Natural killer cell treated with Interleukin-12 subunit alpha and Interleukin-12 subunit beta and Interleukin-15 and Interleukin-18, amount 100 ng/mL, for 72 hours (primary cell): ENCODE results near the gene PHAF1. TPM values are rescaled to one million over a fixed set of nuclear protein-coding genes. Genes with fewer than 3 reads are reported as not detected.

Source experiments
- ATAC-seq, 2 donors: fragments of 150-1000 bp; cut with Tn5 transposase in 1 of 2; sonication (Bioruptor Pico), chemical (Tn5 transposase) in 1 of 2; 2 replicates each; pipeline ENCODE4 v1.10.0; 2021
- DNase-seq: peaks from one replicate; pipeline ENCODE4 v3.0.0; 2022; ENCODE audit warnings: low spot score
- H3K27ac Mint-ChIP-seq, 2 donors: 1 replicate in 1 of 2; 2 replicates in 1 of 2; pipeline ENCODE4 v1.8.0; 2022; ENCODE audit warnings: mixed read lengths in 2 of 2, mild to moderate bottlenecking in 1 of 2, moderate library complexity in 1 of 2
- H3K27me3 Mint-ChIP-seq, 2 donors: 1 replicate in 1 of 2; 2 replicates in 1 of 2; pipeline ENCODE4 v1.8.0; 2022; ENCODE audit warnings: mixed read lengths in 2 of 2
- H3K36me3 Mint-ChIP-seq: one replicate; pipeline ENCODE4 v1.8.0; 2022; ENCODE audit warnings: mixed read lengths
- H3K4me1 Mint-ChIP-seq, 2 donors: 1 replicate in 1 of 2; 2 replicates in 1 of 2; pipeline ENCODE4 v1.8.0; 2022; ENCODE audit warnings: low read depth in 2 of 2, mixed read lengths in 2 of 2, mild to moderate bottlenecking in 1 of 2
- H3K4me3 Mint-ChIP-seq: one replicate; pipeline ENCODE4 v1.8.0; 2022; ENCODE audit warnings: mixed read lengths
- H3K9me3 Mint-ChIP-seq: 2 replicates; pipeline ENCODE4 v1.8.0; 2022; ENCODE audit warnings: mixed read lengths
- total RNA-seq, 2 donors: library from RNA; stranded (reverse); gene quantifications; one replicate each; pipeline ENCODE4 v1.2.3, GENCODE V29; 2022

Gene PHAF1
- total RNA-seq, 2 donors from 2014 or later: 14.3 to 26.7 TPM

DNA sequence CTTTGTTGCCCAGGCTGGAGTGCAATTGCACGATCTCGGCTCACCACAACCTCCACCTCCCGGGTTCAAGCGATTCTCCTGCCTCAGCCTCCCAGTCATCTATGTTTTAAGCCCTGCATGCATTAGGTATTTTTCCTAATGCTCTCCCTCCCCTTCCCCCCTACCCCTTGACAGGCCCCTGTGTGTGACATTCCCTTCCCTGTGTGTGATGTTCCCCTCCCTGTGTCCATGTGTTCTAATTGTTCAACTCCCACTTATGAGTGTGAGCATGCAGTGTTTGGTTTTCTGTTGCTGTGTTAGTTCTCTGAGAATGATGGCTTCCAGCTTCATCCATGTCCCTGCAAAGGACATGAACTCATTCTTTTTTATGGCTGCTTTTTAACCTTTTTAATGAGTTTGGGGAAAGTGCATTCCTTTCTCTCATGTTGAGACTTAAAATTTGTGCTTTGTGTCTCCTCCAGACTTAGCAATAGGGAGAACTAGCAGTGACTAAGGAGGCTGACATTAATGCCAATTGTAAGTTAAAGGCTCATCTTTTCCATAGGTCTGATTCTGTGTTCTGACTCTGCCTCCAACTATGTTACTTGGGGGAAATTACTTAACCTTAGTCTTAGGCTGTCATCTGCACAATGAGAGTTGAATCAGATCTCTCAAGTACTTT lies 17.7 kb upstream of the PHAF1 start:
- ATAC-seq: no peak

DNA sequence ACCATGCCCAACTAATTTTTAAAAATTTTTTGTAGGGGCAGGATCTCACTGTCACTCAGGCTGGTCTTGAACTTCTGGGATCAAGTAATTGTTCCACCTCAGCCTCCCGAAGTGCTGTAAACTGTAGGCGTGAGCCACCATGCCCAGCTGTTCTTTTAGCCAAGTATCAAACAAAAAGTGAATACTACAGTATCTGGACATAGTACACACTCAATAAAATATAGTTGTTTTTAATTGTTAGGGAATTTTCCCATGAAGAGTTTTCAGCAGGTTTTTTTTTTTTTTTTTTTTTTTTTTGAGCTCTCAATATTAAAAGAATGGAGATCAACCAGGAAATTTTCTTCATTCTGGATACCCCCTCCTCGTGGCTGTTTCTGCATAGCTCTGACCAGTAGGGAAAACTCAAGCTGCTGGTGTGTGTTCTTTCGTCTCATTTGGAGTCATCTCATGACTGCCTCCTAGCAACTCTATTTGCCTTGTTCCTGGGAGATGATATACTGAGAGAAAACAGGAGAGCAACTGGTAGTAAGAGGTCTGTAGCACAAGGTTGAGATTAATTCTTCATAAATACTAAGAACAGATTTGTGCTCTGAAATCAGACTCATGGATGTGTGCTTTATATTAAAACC lies 16.5 kb upstream of the PHAF1 start:
- DNase-seq: no peak
- Mint-ChIP-seq H3K9me3 (no peaks in the 10 kb centered on the region), H3K27me3 (no peaks in the 10 kb centered on the region), H3K36me3 (no peaks in the 10 kb centered on the region), H3K4me1 (peaks cover 6% of the 10 kb centered on the region in 2 donors), H3K4me3 (no peak overlapping the region), H3K27ac (peak overlapping the region in 1 of 2 donors; percentile 25)
- ATAC-seq: no peak

More for the DNA sequence above, 17.7 kb upstream of the PHAF1 start:
- Mint-ChIP-seq H3K9me3 (no peaks in the 10 kb centered on the region), H3K27me3 (no peaks in the 10 kb centered on the region), H3K4me3 (no peak overlapping the region), H3K27ac (no peak overlapping the region), H3K4me1 (peaks cover 6% of the 10 kb centered on the region in 2 donors), H3K36me3 (no peaks in the 10 kb centered on the region)
- DNase-seq: no peak

DNA sequence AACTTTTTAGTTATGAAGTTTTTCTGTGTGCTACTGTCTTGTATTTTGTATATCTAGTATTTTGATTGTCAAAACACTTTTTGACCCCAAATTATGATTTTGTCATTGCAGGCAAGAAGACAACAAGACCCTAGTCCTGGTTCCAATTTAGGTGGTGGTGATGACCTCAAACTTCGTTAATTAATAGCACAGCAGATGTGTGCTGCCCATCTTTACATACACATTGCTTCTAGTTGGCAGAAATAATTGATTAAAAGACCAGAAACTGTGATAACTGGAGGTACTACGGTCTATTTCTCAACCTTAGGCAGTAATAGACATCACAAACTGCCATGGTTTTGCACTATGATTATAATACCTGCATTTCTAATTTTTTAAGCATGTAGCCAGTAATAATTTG lies 11.1 kb upstream of the PHAF1 start:
- peaks cover 4% of the 10 kb centered on the region for H3K36me3 Mint-ChIP-seq
- no peak for ATAC-seq
- no peak for DNase-seq

DNA sequence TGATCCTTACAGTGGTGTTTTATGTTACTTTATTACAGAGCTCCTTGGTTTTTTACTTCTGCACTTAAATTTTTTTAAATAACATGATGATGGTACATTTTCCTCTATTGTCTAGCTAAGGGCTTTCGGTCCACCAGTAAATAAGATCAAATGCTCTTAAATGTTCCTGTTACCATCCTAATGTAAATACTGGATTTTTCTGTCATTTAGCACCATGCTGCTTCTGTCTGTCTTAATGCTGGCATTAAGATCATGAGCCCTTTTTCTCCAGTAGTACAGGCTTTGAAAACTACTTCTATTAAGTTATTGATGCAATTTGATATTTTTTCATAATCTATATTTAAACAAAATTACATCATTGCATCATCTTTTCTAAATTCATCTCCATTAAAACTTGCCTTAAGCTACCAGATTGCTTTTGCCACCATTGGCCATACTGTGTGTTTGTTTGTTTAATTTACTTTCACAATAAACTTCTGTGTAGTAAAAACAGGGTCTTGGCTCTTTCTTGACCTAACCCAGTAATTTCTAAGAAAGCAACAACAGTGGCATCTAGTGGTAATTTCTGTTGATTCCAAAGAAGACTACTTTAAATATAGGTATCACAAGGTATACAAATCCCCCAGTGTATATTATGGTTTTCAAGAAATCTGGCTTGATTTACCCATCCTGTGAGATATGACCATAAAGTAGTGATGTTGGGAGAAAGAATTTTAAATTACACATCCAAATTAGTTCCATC lies 9.0 kb upstream of the PHAF1 start:
- H3K4me3 Mint-ChIP-seq: no peak overlapping the region

More for the DNA sequence above, 11.1 kb upstream of the PHAF1 start:
- no peak overlapping the region for H3K4me3 Mint-ChIP-seq
- no peaks in the 10 kb centered on the region for H3K9me3 Mint-ChIP-seq
- no peaks in the 10 kb centered on the region for H3K4me1 Mint-ChIP-seq
- no peak overlapping the region for H3K27ac Mint-ChIP-seq
- no peaks in the 10 kb centered on the region for H3K27me3 Mint-ChIP-seq

DNA sequence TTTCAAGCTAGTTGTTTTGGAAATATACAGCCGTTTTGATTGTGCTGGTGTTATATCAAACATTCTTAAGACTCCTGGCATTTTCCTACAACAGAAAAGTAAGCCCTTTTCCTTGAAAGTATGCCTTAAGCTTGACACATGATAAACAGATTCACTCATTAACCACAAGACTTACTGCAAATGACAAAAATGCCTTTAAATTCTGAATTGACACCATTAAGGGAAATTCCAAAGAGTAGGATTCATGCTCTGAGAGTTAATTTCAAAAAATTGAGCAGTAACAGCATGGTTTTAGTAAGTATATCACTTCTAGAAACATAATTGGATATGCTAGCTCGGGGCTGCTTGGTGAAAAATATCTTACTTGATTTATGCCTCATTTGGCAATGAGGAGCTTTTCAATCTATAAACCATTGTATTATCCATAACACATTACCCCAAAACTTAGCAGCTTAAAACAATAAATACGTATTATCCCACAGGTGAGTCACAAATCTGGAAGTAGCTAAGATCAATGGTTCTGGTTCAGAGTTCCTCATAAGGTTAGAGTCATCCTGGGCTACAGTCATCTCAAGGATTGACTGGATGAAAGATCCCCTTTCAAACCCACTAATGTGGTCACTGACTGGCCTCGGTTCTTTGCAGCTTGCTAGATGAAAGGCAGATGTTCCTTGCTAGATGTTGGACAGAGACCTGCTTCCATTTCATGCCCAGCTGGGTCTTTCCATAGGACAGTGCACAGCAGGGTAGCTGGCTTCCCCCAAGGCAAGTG lies 8.2 kb upstream of the PHAF1 start:
- ATAC-seq (peak in 1 of 2 donors; percentile 69), DNase-seq (no peak)
- Mint-ChIP-seq H3K36me3 (peaks cover 4% of the 10 kb centered on the region), H3K9me3 (no peaks in the 10 kb centered on the region), H3K4me1 (no peaks in the 10 kb centered on the region), H3K4me3 (no peak overlapping the region), H3K27me3 (no peaks in the 10 kb centered on the region), H3K27ac (peak overlapping the region; percentile 13 to 23)

More for the DNA sequence above, 9.0 kb upstream of the PHAF1 start:
- Mint-ChIP-seq H3K27ac (peak overlapping the region; percentile 13 to 23), H3K36me3 (peaks cover 4% of the 10 kb centered on the region), H3K4me1 (no peaks in the 10 kb centered on the region), H3K27me3 (no peaks in the 10 kb centered on the region), H3K9me3 (no peaks in the 10 kb centered on the region)
- no peak for DNase-seq
- ATAC-seq: no peak

DNA sequence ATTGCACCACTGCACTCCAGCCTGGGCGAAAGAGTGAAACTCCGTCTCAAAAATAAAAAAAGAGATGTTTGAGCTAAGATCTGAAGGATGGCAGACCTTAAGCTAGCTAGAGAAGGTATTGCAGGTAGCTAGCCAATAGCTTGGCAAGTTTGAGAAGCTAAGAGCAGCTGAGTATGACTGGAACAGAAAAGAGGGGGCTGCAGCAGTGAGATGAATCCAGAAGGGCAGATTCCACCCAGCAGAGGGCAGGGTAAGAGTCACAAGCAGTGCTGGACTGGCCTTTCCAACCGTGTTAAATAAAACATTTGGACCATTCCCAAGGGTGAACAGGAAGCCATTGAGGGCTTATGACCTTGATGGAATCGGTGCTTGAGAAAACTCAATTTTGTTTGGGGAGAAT lies 5.7 kb upstream of the PHAF1 start:
- Mint-ChIP-seq H3K27me3 (no peaks in the 10 kb centered on the region), H3K36me3 (peaks cover 4% of the 10 kb centered on the region), H3K4me3 (no peak overlapping the region), H3K4me1 (no peaks in the 10 kb centered on the region), H3K27ac (peak overlapping the region in 1 of 2 donors; percentile 16), H3K9me3 (no peaks in the 10 kb centered on the region)
- ATAC-seq: no peak
- no peak for DNase-seq

DNA sequence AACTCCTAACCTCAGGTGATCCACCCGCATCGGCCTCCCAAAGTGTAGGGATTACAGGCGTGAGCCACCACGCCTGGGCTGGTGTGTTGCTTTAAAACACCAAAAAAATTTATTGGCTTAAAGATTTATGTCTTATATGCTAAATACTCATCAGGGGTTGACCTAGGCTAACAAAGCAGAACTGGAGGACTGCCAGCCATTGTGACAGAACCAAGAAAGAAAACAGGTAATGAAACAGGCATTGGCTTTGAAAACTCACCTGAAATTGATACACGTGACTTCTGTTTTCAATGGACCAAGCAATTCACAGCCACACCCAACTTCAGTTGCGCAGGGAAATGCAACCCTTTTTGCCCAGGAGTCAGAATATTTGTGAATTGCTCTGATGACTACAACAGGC lies 4.9 kb upstream of the PHAF1 start:
- no peak overlapping the region for H3K27ac Mint-ChIP-seq

DNA sequence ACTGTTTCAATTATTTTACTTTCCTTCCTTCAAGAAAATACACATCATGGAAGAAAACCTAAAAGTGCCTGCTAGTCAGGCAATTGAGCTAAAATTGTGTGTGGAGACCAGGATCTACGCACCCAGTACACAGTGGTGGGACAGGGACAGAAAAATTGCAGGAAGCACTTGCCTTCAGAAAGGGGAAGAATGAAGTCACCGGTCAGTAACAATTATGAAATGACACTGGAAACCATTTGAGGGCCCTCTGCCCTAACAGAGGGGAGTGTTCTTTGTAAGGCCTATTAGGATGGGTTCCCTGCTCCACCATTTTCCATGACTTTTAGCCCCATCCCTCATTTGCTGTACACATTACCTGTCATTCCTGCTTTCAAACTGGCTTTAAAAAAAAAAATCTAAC lies 4.5 kb upstream of the PHAF1 start:
- H3K9me3 Mint-ChIP-seq: no peaks in the 10 kb centered on the region
- H3K27ac Mint-ChIP-seq: no peak overlapping the region
- H3K4me1 Mint-ChIP-seq: peaks cover 5 to 6% of the 10 kb centered on the region in 2 donors
- no peaks in the 10 kb centered on the region for H3K36me3 Mint-ChIP-seq
- DNase-seq (no peak), ATAC-seq (no peak)
- no peaks in the 10 kb centered on the region for H3K27me3 Mint-ChIP-seq
- H3K4me3 Mint-ChIP-seq: no peak overlapping the region

More for the DNA sequence above, 4.9 kb upstream of the PHAF1 start:
- DNase-seq: no peak
- H3K27me3 Mint-ChIP-seq: no peaks in the 10 kb centered on the region
- ATAC-seq: no peak
- peaks cover 5% of the 10 kb centered on the region in 2 donors for H3K4me1 Mint-ChIP-seq
- no peaks in the 10 kb centered on the region for H3K9me3 Mint-ChIP-seq
- no peak overlapping the region for H3K4me3 Mint-ChIP-seq
- no peaks in the 10 kb centered on the region for H3K36me3 Mint-ChIP-seq

DNA sequence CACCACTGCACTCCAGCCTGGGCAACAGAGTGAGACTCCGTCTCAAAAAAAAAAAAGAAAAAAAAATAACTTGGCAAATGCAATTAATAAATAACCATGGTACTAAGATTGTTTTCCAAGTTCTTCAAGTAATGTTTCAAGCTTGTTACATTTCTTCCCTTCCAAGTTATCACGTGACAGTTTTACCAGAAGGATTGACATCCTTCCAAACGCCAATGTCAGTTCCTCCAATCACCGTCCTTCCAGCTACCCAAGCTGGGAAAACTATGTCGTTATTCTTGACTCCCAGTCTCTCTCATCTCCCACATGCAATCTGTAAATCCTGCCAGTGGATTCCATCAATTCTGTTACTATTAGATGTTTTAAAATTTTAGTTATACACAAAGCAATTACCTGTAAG lies 3.9 kb upstream of the PHAF1 start:
- Mint-ChIP-seq H3K4me3 (no peak overlapping the region), H3K9me3 (no peaks in the 10 kb centered on the region), H3K27me3 (no peaks in the 10 kb centered on the region), H3K27ac (peak overlapping the region in 1 of 2 donors; percentile 34), H3K4me1 (peaks cover 10 to 12% of the 10 kb centered on the region in 2 donors), H3K36me3 (no peaks in the 10 kb centered on the region)
- DNase-seq (no peak), ATAC-seq (no peak)

DNA sequence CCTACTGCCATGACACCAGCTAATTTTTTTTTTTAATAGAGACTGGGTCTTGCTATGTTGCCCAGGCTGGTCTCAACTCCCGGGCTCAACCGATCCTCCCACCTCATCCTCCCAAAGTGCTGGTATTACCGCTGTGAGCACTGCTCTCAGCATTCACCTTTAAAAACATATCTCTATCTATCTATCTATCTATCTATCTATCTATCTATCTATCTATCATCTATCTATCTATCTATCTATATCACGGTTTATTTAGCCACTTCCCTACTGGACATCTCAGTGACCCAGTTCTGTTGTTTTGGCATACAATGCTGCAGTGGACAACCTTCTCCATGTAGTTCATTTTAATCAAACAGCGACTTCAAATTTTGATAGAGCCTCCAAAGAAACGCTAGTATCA lies 1.3 kb upstream of the PHAF1 start:
- ATAC-seq (no peak), DNase-seq (no peak)
- H3K36me3 Mint-ChIP-seq: no peaks in the 10 kb centered on the region
- H3K27ac Mint-ChIP-seq: no peak overlapping the region
- H3K4me3 Mint-ChIP-seq: no peak overlapping the region
- peaks cover 23 to 27% of the 10 kb centered on the region in 2 donors for H3K4me1 Mint-ChIP-seq
- H3K9me3 Mint-ChIP-seq: no peaks in the 10 kb centered on the region
- H3K27me3 Mint-ChIP-seq: no peaks in the 10 kb centered on the region

DNA sequence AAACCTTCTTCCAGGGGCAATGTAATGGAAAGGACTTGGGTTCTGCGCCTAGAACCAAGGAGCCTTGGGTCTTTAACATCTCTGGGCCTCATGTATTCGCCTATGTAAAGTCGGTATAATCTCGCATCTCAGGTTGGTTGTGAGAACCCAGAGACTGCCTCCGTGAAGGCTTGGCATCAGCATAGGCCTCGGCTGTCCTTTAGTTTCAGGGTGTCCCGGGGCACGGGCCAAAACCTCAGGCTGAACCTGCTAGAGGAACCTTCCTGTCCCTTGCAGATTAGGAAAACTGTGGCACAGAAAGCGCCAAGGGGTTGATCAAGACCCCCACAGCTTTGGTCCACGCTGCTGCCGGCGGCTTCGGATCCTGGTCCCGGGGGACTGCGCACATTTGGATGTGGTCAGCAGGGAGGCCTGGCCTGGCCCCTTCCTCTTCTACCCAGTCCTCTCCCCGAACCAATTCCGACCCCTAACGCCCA lies 772 bp upstream of the PHAF1 start:
- H3K4me1 Mint-ChIP-seq: peaks cover 23 to 27% of the 10 kb centered on the region in 2 donors
- H3K4me3 Mint-ChIP-seq: peak overlapping the region; percentile 97
- no peaks in the 10 kb centered on the region for H3K36me3 Mint-ChIP-seq
- ATAC-seq (no peak), DNase-seq (no peak)
- no peaks in the 10 kb centered on the region for H3K27me3 Mint-ChIP-seq
- H3K9me3 Mint-ChIP-seq: no peaks in the 10 kb centered on the region
- peak overlapping the region; percentile 61 to 91 for H3K27ac Mint-ChIP-seq

DNA sequence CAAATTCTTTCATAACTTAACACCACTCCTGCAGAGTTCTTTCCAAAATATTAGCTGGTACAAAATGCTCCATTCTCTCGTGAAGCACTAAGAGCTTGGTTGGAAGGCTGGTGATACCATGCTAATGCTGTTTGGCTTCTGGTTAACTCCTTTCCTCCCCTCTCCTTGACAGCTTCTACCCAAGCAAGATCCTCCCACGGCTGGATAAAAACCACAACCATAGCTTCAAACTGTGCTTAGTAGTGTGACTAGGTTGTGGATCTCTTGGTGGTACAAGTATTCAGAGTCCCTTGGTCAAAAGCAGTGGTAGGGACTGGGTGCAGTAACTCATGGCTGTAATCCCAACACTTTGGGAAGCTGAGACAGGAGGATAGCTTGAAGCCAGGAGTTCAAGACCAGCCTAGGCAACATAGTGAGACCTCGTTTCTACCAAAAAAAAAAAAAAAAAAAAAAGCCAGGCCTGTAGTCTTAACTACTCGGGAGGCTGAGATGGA lies 2.3 kb downstream of the PHAF1 start:
- Mint-ChIP-seq H3K36me3 (no peaks in the 10 kb centered on the region), H3K9me3 (no peaks in the 10 kb centered on the region), H3K27me3 (no peaks in the 10 kb centered on the region), H3K4me1 (peaks cover 28 to 35% of the 10 kb centered on the region in 2 donors), H3K4me3 (no peak overlapping the region), H3K27ac (no peak overlapping the region)
- no peak for DNase-seq
- ATAC-seq: no peak

DNA sequence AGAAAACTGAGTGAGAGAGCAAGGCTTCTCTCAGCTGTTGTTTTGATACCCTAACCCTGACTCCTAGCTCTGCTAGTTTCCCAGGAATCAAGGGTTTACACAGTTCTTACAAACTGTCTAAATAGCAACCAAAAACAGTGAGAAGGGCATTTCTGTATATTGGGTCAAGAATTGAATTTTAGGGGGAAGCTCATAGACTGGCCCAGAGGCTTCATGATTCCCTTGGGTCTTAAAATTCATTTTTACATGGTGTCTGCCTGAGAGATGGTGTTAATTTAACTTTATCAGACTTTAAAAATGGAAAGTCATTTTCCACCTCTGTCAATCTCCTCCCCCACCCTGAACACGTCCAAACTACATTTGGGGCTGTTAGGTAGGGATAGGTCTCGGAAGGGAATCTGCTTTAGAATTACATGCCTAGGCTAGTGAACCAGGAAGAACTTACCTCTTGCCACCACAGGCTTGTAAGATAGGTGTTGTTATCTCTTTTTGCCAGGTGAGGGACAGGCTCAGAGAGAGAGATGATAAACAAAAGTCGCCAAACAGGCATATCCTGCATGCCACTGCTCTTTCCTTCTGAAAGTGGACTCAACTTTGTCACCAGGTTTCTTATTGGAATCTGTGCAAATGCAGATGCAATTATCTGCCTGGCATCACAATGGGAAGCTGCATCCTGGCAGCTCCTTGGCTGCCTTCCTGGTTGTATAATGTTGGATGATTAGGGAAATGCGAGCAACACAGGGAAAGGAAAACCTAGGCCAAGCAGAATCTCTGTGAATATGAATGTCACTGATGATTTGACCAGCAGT lies 3.1 kb downstream of the PHAF1 start:
- no peak for ATAC-seq
- DNase-seq: no peak
- no peak overlapping the region for H3K4me3 Mint-ChIP-seq
- H3K36me3 Mint-ChIP-seq: no peaks in the 10 kb centered on the region
- peaks cover 28 to 35% of the 10 kb centered on the region in 2 donors for H3K4me1 Mint-ChIP-seq
- H3K9me3 Mint-ChIP-seq: no peaks in the 10 kb centered on the region
- H3K27me3 Mint-ChIP-seq: no peaks in the 10 kb centered on the region
- no peak overlapping the region for H3K27ac Mint-ChIP-seq
